ENCODE data around the gene FXYD4. TPM values are rescaled to one million over a fixed set of nuclear protein-coding genes. Genes with fewer than 3 reads are reported as not detected.

FXYD4 gene
- total RNA-seq, 6 experiments from 2014 or later, result not detected

DNA sequence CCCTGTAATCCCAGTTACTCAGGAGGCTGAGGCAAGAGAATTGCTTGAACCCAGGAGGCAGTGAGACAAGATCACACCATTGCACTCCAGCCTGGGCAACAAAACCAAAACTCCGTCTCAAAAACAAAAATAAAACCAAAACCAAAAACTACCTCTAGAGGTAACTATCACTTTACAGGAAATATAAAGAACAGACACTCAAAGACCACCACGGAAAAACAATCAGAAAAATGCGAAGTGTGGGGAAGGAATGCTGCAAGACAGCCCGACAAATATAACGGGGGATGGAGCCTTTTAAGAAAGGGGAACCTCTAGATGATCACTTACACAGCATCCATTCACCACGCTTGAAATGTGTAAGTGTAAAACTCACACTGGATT is 33.3 kb downstream of the FXYD4 start:
- Mint-ChIP-seq H3K4me3 (peak overlapping the region; percentile 70), H3K9me3 (no peaks in the 10 kb centered on the region; the same call in 1 of the 2 replicates), H3K4me1 (ENCODE audit: low read depth) (peaks cover 69% of the 10 kb centered on the region), H3K27me3 (ENCODE audit: insufficient read depth) (peaks cover 11% of the 10 kb centered on the region), H3K27ac (peak overlapping the region; percentile 64), H3K36me3 (ENCODE audit: low read depth) (peaks cover 20% of the 10 kb centered on the region)
- TF ChIP-seq, protein P1, sequence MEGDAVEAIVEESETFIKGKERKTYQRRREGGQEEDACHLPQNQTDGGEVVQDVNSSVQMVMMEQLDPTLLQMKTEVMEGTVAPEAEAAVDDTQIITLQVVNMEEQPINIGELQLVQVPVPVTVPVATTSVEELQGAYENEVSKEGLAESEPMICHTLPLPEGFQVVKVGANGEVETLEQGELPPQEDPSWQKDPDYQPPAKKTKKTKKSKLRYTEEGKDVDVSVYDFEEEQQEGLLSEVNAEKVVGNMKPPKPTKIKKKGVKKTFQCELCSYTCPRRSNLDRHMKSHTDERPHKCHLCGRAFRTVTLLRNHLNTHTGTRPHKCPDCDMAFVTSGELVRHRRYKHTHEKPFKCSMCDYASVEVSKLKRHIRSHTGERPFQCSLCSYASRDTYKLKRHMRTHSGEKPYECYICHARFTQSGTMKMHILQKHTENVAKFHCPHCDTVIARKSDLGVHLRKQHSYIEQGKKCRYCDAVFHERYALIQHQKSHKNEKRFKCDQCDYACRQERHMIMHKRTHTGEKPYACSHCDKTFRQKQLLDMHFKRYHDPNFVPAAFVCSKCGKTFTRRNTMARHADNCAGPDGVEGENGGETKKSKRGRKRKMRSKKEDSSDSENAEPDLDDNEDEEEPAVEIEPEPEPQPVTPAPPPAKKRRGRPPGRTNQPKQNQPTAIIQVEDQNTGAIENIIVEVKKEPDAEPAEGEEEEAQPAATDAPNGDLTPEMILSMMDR (IDR thresholded peaks at IDR 0.05), result no peak
- DNase-seq, result no peak

DNA sequence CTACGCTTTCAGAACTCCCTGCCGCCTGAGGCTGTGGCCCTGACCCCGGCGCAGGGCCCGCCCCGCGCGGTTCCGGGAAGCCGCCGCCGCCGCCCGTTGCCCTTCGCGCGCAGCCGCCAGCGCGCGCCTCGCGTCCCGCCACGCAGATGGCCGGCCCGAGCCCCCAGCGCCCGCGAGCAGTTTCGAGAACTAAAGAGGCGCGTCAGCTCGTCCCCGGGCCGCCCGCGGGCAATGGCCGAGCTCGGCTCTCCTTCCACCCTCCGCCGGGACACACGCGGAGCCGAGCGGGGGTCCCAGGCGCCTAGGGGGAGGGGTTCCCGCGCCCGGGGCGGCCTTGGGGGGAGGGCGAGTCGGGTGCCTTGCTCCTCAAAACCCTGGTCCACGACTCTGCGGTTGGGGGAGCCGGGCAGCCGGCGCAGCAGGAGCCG is 35.7 kb downstream of the FXYD4 start:
- H3K9me3 Mint-ChIP-seq, result no peaks in the 10 kb centered on the region; the same call in 1 of the 2 replicates
- TF ChIP-seq, protein P1 (IDR thresholded peaks at IDR 0.05), result no peak
- peaks cover 13% of the 10 kb centered on the region for H3K36me3 Mint-ChIP-seq (ENCODE audit: low read depth)
- H3K27ac Mint-ChIP-seq, result peak overlapping the region; percentile 99
- peak; percentile 38 for DNase-seq
- peak overlapping the region; percentile 92 for H3K4me3 Mint-ChIP-seq
- peaks cover 56% of the 10 kb centered on the region for H3K4me1 Mint-ChIP-seq (ENCODE audit: low read depth)
- H3K27me3 Mint-ChIP-seq (ENCODE audit: insufficient read depth), result peaks cover 11% of the 10 kb centered on the region

DNA sequence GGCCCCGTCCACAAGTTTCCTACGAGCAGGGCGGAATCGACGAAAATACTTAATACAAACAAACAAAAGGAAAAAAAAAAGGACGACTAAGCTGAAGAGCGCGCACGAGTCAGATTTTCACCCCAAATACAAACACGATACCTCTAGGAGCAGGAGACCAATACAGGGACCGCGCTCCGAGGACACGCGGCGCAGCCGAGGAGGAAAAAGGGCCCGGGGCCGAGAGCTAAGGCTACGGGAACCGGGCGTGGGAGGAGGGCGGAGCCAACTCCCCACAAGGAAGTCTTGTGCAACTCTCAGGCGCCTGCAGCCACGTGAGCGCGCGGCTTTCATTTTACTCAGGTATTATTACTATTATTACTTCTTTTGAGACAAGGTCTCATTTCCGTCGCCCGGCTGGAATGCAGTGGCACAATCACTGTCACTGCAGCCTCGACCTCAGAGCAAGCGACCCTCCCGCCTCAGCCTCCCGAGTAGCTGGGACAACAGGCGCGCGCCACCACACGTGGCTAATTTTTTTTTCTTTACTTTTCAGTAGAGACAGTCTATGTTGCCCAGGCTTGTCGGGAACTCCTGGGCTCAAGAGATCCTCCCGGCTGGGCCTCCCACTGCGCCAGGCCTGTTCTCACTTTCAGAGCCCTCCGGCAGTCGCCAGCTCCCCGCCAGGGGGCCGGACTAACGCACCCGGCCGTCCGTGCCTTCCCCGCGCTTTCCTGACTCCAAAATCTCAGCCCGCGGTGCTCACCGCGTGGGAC is 36.3 kb downstream of the FXYD4 start:
- TF ChIP-seq, protein P1 (IDR thresholded peaks at IDR 0.05), result peak; percentile 74
- peak; percentile 82 for DNase-seq
- Mint-ChIP-seq H3K4me1 (ENCODE audit: low read depth) (peaks cover 50% of the 10 kb centered on the region), H3K9me3 (no peaks in the 10 kb centered on the region; the same call in 1 of the 2 replicates), H3K27ac (peak overlapping the region; percentile 99), H3K27me3 (ENCODE audit: insufficient read depth) (peaks cover 10% of the 10 kb centered on the region), H3K4me3 (peak overlapping the region; percentile 92), H3K36me3 (ENCODE audit: low read depth) (peaks cover 13% of the 10 kb centered on the region)

DNA sequence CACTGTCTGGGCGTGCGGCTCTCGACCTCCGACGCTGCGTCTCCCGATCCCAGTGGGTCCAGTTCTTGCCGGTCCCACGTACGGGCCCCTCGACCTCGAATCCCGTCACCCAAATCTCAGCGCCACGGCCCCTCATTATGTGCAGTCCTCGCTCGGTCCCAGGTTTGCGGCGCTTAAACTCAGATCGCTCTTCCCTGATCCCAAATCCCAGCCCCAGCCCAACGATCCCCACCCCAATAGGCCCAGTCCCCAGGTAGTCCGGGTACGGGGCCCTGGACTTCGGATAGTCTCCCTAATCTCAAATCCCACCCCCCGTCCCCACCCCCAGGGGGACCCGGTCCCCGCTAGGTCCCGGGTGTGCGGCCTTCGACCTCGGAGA is 36.9 kb downstream of the FXYD4 start:
- no peak for DNase-seq
- peak overlapping the region; percentile 99 for H3K27ac Mint-ChIP-seq
- no peaks in the 10 kb centered on the region; the same call in 1 of the 2 replicates for H3K9me3 Mint-ChIP-seq
- TF ChIP-seq, protein P1 (IDR thresholded peaks at IDR 0.05), result peak; percentile 41
- H3K4me1 Mint-ChIP-seq (ENCODE audit: low read depth), result peaks cover 44% of the 10 kb centered on the region
- H3K36me3 Mint-ChIP-seq (ENCODE audit: low read depth), result peaks cover 8% of the 10 kb centered on the region
- peak overlapping the region; percentile 92 for H3K4me3 Mint-ChIP-seq
- H3K27me3 Mint-ChIP-seq (ENCODE audit: insufficient read depth), result peaks cover 4% of the 10 kb centered on the region

DNA sequence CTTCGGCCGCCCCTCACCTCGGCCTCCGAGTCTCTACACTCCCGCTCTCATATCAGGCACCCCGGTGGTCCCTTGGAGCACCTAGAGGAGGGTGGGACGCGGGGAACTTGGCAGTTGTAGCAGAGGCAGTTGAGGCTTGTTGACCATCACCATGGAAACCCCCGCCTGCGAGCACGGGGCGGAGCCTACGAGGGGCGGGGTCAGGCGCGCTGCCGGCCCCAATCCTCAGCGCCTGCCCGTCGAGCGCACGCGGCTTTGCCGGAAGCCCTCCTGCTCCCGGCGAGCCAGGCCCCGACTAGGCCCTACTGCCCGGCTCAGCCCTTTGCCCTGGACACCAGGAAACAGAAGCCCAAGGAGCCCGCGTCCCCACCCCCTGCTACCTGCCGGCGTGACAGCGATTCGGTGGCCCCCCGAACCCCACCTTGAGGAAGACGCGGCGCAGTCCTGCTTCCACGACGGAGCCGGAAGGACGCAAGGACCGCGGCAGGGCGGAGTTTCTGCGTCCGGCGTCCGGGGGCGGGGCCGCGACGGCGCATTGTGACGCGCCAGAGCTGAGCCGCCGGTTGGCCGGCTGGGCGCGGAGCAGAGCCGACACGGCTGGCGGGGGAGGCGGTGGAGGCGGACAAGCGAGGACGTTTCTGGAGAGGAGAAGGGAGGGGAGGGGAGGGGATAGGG is 37.4 kb downstream of the FXYD4 start, which contains the start of gene HNRNPF:
TSS of gene HNRNPF (minus strand) at position 477 of the 675 bp plus-strand sequence. CDS start 21,302 bp downstream, outside the sequence.
- Mint-ChIP-seq H3K36me3 (ENCODE audit: low read depth) (peaks cover 7% of the 10 kb centered on the region; the same call in 1 of the 2 replicates), H3K9me3 (no peaks in the 10 kb centered on the region; the same call in 1 of the 2 replicates), H3K4me1 (ENCODE audit: low read depth) (peaks cover 39% of the 10 kb centered on the region), H3K27me3 (ENCODE audit: insufficient read depth) (peaks cover 4% of the 10 kb centered on the region), H3K4me3 (peak within 1 kb of the TSS; percentile 92), H3K27ac (peak within 1 kb of the TSS; percentile 99)
- DNase-seq, result peak; percentile 89
- TF ChIP-seq, protein P1 (IDR thresholded peaks at IDR 0.05), result no peak
